ENCODE measurements around the gene ADAM11.
"Not testable (repeated sequence)": the region's sequence is repeated elsewhere in the genome, so short reads cannot be mapped to it uniquely, and the experiment has no call there.

ADAM11 gene, protein sequence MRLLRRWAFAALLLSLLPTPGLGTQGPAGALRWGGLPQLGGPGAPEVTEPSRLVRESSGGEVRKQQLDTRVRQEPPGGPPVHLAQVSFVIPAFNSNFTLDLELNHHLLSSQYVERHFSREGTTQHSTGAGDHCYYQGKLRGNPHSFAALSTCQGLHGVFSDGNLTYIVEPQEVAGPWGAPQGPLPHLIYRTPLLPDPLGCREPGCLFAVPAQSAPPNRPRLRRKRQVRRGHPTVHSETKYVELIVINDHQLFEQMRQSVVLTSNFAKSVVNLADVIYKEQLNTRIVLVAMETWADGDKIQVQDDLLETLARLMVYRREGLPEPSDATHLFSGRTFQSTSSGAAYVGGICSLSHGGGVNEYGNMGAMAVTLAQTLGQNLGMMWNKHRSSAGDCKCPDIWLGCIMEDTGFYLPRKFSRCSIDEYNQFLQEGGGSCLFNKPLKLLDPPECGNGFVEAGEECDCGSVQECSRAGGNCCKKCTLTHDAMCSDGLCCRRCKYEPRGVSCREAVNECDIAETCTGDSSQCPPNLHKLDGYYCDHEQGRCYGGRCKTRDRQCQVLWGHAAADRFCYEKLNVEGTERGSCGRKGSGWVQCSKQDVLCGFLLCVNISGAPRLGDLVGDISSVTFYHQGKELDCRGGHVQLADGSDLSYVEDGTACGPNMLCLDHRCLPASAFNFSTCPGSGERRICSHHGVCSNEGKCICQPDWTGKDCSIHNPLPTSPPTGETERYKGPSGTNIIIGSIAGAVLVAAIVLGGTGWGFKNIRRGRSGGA

GRCh38 chr17:44758414-44759085 lies at the start of gene ADAM11:
TSS of gene ADAM11 (plus strand) at chr17:44758988. CDS start at chr17:44759200, 212 bp downstream.
- no peak for DNase-seq (ENCODE audit: low spot score)

GRCh38 chr17:44719444-44719843 lies 39.3 kb upstream of the ADAM11 start:
- no peak for DNase-seq (ENCODE audit: low spot score)

- no peak for DNase-seq (ENCODE audit: low spot score)
Observed at GRCh38 chr17:44722254-44722653, 36.5 kb upstream of the ADAM11 start.

- not testable (repeated sequence) for DNase-seq (ENCODE audit: low spot score)
Observed at GRCh38 chr17:44726121-44726520, 32.7 kb upstream of the ADAM11 start.

GRCh38 chr17:44733753-44734152 lies 25.0 kb upstream of the ADAM11 start:
- DNase-seq (ENCODE audit: low spot score), result no peak

GRCh38 chr17:44734272-44734671 lies 24.5 kb upstream of the ADAM11 start:
- no peak for DNase-seq (ENCODE audit: low spot score)

DNA sequence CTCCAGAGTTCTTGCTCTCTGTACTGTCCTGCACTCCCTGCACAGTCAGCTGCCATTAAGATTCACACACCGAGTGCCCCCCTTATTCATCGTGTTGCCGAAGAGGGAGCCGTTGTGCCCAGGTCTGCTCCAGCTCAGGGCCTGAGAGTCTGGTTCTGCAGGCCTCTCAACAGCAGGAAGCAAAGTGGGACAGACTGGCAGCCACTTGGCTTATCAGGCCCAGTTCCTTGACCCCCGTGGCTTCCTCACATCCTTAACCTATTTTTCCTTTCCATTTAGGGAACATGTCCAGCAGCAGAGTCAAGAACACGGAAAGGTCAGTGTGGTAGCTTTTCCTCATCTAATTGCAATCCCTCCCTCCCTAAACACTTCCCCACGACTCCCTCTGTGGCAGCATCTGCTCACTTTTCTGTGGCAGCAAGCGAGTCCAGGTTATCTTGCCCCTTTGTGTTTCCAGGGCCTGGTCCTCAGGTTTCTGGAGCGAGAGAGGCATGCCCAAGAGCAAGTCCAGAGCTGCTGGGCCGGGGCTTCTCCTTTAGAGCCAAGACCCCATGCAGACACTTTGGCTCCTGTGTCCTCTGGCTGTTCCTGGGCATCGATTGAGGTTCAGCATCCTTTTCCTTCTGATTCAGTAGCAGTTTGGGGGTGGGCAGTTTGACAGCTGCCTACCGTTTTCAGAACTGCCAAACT lies 22.1 kb upstream of the ADAM11 start:
- DNase-seq (ENCODE audit: low spot score), result no peak

GRCh38 chr17:44738214-44738906 lies 20.4 kb upstream of the ADAM11 start:
- DNase-seq (ENCODE audit: low spot score), result no peak

DNA sequence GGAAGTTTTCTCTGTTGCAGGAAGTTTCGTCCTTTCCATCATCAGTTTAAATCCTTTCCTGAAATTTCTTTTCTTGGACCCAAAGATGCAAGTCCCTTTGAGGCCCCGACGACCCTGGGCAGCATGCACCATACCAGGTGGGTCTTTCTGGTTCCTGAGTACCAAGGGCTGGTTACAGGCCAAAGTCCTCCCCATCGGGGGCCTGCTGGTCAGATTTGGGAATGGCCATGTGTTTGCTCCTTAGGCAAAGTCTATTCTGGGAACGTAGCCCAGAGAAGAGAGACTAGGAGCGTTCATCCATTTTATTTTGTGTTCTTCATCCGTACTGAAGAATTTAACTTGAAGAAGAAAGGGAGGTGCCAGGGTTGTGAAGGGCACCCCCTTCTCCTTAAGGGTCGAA lies 17.5 kb upstream of the ADAM11 start:
- DNase-seq (ENCODE audit: low spot score), result no peak

DNA sequence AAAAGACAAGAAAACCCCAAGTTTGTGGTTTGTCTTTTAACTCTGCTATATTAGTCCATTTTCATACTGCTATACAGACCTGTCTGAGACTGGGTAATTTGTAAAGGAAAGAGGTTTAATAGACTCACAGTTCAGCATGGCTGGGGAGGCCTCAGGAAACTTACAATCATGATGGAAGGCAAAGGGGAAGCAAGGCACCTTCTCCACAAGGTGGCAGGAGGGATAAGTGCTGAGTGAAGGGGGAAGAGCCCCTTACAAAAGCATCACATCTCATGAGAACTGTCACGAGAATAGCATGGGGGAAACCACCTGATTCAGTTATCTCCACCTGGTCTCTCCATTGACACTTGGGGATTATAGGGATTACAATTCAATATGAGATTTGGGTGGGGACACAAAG lies 13.5 kb upstream of the ADAM11 start:
- DNase-seq (ENCODE audit: low spot score), result no peak

GRCh38 chr17:44745738-44746137 lies 13.1 kb upstream of the ADAM11 start:
- not testable (repeated sequence) for DNase-seq (ENCODE audit: low spot score)

- no peak for DNase-seq (ENCODE audit: low spot score)
Observed at GRCh38 chr17:44747566-44747965, 11.2 kb upstream of the ADAM11 start.

DNA sequence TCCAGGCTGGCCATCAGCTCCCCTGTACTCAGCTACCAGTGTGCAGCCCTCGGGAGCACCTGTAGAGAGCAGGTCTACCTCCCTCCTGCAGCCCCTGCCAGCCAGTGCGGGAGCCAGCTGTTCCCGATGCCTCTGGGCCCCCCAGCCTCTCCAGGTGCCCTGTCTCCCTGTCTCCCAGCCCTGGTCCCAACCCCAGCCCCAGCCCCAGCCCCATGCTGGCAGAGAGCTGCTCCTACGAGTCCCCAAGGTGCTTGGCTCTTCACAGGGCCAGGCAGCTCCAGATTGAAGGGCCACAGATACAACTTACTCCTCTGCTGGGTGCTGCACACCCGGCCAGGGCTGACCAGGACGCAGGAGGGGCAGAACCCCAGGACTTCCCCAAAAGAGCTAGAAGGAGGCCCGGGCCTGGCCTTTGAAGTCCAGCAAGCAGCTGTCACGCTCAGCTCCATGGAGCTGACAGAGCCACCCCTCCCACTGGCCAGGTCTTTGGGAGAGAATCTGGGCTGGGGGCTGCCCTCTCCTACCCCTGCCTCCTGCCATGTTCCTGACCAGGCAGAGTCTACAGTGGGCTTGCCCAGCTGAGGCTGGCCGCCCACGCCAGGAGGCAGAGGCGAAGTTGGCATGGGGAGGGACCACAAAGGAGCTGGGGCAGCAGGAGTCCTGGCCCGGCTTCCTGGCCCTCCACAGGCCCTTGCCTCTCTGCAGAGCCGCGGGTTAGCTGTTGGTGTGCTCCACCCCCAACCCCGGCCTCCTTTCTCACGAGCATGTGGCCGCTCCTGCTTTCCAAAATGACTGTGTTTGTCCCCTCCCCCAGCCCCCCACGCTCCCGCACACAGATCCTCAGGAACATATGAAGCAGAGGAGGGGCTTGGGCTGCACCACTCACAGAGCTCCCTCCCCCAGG lies 9.5 kb upstream of the ADAM11 start:
- DNase-seq (ENCODE audit: low spot score), result no peak

GRCh38 chr17:44749980-44750318 lies 8.8 kb upstream of the ADAM11 start:
- DNase-seq (ENCODE audit: low spot score), result no peak

DNA sequence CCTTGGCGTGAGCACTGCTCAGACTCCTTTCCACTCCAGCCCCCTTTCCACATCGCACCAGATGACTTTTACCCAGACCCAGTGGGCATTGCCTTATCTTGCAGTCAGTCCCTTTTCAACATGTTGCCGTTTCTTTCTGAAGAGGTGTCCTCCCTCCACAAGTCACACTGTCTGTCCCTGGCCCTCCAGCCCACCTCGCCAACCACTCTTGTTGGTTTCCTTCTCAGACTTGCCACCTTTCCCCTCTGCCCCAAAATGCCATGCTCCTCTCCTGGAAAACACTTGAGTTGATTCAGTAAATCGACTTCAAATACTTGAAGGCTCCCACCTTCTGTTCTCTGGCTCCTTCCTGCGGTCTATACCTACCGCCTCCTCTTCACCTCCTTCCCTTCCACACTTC lies 7.5 kb upstream of the ADAM11 start:
- DNase-seq (ENCODE audit: low spot score), result no peak

GRCh38 chr17:44751806-44752205 lies 7.0 kb upstream of the ADAM11 start:
- DNase-seq (ENCODE audit: low spot score), result no peak

GRCh38 chr17:44752953-44753861 lies 5.6 kb upstream of the ADAM11 start:
- DNase-seq (ENCODE audit: low spot score), result no peak

DNA sequence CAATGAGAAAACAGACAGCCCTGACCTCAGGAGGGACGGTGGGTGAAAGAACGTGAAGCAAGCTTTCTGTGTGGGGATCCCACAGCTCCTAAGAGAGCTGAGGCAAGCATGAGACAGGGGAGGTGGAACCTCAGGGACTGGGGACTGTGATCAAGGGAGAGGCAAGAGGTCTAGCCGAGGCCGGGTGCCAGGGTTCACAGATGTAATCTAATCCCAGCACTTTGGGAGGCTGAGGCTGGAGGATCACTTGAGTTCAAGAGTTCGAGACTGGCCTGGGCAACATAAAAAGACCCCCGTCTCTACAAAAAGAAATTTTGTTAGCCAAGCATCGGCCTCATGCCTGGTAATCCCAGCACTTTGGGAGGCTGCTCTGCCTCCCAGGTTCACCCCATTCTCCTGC lies 4.5 kb upstream of the ADAM11 start:
- no peak for DNase-seq (ENCODE audit: low spot score)

- DNase-seq (ENCODE audit: low spot score), result not testable (repeated sequence)
Observed at GRCh38 chr17:44755180-44755579, 3.6 kb upstream of the ADAM11 start.

Measured in putamen (tissue), 1 donor.